ENCODE results near the gene PTPRJ. TPM values are rescaled to one million over a fixed set of nuclear protein-coding genes. Genes with fewer than 3 reads are reported as not detected.
A peak's percentile ranks its signal among the peaks of the same experiment; 100 is the strongest.

Gene PTPRJ
- polyA plus RNA-seq, 5 donors: 11.4 to 16.6 (median 13.4) TPM

DNA sequence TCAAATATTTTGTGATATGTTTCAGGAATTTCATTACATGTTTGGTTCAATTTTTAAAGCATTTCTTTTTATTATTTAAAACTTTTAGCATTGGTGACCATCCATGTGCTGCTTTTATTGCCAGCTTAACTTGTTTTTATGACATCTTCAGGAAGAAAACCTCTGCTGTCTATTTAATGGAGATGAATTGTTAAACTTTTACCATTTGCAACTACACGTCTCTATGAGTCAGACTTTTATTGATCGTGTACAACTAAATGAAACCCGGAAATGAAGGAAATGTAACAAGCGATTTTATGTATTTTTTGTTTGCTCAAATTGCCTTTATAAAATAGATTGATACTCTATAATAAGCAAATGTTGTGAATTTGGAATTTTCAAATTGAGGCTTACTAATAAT lies 113.0 kb downstream of the PTPRJ start:
- DNase-seq: no peak

DNA sequence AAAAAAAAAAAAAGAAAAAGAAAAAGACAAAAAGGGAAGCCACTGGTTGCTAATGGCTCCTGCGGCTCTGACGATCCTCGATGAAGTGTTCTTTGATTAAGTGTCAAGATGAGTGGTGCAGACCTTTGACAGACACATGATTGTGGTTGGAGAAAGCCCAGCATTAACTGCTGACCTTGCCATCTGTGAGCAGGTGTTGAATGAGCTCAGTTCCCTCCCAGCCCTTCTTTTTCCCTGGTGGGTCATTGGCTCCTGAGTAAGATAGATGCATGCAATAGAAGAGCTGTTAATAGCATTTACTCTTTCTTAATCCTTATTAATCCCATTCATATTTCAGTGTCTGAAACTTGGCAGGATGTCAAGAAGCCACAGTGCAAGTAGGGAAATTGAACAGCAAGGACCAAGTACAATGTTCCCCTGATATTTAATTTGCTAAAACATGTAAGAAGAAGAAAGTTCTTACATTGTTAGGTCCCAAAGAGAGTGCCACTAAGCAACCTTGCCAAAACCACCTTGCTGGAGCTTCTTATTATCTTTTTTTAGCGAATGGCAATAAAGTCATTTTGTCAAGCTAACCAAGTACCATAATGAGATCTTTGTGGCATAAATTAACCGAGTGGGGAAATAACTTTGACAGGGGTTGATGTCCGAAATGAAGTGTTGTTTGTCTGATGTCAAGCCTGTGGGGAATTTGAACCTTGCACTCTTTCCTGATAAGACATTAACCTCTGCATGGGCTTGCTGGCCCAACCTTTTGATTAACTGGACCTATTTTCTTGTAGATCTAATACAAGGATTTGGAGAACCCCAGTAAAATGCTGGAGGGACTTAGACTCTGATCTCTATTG lies 113.7 kb downstream of the PTPRJ start:
- peak in 1 of 2 donors; percentile 42 for DNase-seq

DNA sequence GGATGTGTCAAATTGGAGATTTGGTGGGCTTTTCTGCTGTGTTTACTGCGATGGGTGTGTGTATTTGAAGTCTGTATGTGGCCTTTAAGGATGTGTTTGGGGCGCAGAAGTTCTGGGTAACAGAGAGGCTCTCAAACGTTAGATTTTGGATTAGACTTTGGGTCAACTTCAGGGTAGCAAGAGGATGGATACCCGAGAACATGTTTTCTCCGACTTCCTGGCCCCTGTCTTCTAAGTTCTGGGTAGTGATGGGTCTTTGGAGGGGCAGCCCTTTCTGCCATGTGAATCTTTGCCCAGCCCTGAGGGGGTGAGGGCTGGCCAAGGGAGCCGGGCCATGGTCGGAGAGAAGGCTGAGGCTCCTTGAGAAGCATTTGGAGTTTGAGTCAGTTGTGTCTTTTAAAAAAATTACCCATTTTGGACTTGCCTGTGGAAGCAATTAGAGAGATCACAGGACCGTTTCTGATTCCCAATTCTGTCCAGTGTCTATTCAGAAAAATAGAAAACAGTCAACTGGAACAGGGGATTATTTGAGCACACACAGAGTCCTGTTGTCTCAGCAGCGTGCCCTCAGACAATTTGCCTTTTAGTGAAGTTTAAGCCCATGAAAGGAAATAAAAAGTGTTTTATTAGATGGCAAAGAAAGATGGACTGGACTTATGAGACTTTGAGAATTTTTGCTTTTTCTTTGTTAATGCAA lies 114.4 kb downstream of the PTPRJ start:
- DNase-seq: no peak

DNA sequence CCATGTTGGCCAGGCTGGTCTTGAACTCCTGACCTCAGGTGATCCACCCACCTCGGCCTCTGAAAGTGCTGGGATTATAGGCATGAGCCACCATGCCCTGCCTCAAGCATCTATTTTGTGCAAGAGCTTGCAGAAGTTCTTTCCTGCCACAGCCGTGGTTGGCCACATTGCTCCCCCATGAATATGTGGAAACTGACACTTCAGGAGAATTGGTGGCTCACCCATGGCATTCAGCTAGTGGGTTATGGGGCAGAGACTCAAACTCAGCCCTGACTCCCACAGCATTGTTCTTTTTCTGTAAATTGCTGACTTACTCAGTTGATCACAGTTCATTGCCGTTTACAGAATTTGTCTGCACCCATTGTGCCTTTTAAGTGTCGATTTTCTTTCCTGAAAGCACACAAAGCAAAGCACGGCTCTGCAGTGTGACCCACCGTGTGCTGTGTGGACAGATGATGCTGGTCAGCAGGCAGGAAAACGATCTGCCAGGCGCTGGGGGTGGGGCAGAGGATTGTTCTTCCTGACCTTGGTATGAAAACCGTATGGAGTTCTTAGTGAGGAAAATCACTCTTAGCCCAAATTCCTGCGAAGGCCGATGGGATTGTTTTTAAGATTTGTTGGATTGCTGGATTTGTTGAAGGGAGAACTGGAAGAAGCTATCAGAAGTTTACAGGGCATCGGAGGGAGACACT lies 115.6 kb downstream of the PTPRJ start:
- DNase-seq: no peak

DNA sequence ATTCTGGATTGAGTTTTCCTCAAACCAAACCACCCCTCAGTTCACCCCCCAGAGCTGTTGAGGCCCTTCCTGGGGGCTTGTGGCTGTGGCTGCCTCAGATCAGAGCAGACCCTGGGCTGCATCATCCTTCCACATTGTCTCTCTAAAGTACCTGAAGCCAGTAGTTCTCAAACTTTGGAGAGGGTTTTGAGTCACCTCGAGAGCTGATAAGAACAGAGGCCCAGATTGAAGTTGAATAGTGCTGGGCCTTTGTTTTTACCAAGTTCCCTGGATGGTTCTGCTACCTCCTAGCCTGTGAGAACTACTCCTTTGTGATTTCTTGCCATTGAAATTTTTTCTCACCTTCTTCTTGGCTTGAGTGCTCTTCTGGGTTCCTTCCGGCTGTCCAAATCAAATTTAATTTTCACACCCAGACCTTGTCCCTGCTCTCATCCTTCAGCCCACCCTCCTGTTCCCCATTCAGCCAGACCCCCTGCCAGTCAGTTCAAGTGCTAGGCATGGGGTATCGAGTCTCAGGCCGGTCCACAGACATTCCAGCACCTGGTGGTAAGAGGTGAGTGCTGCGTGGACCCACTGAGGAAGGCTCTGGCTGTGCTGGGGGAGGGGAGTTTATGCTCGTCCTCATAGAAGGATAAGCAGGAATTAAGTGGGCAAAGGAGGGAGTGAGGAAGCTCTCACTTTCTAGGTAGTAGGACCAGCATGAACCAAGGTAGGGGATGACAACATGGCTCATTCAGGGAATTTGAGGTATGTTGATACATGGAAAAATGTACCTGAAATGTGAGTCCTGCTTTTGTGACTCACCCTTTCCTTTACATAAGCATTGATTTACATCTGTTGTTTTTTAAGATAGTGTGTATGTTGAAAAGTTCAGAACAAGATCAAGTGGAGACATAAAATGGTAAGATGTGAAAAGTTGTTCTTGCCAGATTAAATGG lies 116.5 kb downstream of the PTPRJ start:
- DNase-seq: no peak

DNA sequence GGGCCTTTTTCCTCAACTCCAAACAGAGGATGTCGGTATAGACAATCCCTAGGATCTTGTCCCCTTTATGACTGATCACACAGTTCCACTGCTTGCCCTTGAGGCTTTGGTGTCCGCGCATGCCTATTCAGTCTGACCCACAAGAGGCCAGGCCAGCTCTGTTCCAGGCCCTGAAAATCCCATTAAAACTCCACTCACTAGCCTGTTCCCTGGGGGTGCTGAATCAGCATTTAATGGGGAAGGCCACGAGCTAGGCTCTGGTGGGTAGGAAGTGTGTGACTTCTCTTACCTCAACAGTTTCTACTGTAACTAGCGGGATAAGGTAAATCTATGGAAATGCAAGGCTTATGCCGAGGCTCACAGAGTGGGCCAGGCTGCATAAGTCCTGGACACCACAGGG lies 117.7 kb downstream of the PTPRJ start:
- no peak for DNase-seq

DNA sequence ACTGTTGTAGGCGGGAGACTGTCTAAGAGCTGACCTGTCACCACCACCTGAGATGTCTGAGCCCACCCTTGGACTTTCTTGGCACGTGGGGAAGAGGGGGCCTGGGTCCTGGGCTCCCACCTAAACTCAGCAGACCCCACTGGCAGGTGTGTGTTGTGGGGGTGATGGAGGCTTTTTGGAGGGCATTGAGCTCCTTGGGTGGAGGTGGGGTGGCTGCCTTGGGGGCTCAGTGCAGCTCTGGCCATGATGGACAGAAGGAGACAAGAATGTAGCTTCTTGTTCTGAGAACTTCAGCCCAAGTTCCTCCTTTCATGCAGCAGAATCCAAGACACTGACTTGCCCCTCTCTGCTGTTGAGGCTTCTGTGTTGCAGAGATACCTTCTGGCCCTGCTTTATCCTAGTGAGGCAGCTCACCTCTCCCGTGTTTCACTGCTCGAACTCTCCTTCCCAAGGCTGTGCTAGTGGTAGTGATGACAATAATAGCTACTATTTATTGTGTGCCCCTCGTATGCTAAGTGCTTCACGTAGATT lies 119.6 kb downstream of the PTPRJ start:
- no peak for DNase-seq

DNA sequence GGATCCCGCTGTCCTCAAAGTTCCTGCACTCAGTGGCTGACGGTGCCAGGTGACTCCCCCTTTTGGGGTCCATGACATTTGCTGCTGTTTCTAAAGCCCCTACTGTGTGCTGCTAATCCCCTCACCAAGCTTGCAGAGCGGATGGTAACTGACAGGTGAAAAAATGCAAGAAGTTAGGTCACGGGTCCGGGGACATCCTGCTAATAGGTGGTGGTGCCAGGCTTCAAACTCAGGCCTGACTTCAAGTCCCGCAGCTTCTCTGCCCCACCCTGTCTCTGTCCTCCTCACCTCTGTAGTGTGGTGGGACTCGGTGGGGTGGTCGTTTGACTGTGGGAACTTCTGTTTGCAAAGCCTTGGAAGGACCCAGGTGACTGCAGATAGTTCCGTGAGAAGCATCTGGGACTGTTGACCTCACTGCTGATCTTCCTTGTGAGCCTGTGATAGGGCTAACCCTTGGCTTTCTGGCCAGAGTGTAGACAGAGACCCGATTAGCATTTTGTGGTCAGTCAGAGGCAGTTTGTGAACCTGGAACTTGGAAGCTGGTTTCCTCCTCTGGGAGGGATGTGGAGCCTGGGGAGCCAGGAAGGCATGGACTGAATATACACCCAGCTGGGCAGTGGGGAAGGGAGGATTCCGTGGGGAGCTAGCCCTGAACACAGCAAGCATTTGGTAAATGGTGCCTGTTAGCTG lies 120.8 kb downstream of the PTPRJ start:
- no peak for DNase-seq

DNA sequence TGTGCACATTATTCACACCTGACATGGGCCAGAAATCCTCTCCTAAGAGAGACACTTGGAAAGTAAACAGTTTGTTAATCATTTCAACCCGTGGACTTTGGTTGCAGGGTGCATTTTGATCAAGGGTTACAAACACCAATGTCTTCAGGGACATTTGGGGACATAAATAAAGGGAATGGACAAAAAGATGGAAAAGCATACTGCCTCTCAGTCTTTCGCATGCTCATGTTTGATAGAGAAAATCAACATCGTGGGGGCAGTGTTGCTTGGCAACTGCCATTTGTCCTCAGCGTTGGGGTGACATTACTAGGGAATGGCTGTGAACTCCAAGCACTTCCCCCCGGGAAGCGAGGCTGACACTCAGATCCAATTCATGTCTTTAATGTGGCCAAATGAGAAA lies 121.6 kb downstream of the PTPRJ start:
- no peak for DNase-seq

DNA sequence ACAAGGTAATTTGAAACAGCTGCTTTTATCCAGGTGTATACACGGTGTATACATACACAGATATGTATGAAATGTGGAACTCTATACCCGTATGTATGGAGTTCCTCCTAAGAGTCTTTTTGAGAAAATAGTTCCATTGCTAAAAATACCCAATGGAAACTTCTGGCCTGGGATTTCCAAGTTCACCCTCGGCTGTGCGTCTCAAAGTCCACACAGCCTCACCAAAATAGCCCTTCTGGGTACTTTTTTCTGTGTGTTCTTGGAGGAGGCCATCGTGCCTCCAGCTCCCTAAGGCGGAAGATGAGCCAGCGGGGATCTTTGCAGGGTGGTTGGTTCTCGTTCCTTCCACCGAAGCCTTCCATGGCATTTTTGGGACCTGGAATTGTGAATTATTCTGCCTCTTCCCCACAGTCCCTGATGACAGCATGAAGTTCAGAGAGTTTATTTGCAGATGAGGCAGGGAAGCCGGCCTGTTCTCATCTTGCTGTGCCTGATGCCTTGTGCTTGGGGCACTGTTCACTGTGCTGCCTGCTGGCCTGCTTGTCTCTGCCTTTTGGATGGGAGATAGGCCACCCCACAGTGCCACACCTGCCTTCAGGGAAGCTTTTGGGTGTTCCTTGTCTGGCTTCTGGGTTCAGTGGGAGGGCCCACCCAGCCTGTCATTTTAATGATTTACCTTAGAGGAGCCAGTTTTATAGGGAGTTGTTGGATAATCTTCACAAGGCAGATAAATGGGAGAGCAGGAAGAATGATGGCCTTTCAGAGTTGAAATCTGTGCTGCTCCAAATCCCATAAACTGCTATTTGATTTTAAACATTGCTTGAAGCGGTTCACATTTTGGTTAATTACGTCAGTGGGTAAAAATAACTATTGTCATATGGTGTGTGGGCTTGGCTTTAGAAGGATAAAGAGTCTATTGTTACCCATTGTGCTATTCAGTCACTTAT lies 123.5 kb downstream of the PTPRJ start:
- no peak for DNase-seq

DNA sequence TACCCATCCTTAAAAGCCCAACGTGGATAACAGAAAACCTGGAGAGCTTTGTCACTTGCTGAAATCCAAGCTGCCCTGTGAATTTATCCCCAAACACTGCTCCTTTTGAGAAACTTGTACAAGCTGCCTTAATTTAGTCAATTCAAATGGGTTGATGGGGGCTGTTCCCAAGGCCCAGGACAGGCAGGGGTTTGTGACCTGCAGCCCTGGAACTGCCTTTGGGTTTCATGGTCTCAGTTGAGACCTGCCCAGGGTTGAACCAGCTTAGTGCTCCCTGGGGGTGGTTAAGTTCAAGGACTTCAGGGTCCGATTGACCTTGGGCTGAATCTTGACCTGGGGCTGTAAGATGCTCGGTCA lies 124.2 kb downstream of the PTPRJ start:
- no peak for DNase-seq

DNA sequence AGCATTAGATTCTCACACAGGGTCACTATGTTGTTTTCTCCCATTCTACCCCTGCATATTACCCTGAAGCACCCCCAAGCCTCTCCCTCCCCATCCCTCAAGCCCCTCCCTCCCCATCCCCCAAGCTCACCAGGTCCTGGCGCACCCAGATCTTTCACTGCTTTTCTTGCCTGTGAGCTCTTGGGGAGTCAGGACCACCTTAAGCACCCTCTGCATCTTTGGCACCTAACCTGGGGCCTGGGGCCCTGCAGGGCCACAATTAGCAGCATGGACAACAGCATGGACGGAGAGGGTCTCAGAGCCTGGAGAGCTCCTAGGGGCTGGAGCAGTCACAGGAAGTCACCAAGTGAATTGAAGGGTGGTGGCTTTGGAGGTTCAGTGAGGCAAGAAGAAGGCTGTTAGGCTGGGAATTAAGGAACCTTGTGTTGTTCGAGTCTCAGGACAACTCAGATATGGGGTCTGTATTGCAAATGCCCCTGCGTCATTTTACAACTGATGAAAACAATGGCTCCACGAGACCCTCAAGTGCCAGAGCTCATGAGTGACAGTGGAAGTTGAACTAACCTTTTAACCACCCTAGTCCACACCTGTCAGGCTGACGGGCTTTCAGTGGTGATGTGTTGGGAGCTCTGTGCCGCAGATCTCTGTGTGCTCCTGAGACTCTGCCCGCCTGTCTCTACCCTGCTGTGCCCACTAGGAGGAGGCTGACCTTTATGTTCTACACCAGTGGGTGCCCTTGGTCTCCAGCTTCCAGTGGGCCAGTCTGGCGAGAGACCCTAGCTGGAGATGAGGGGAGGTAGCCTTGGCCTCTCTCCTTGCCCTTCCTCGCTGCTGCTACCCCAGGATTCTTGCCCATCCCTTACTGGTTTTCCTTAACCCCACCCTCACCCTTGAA lies 125.0 kb downstream of the PTPRJ start:
- no peak for DNase-seq

DNA sequence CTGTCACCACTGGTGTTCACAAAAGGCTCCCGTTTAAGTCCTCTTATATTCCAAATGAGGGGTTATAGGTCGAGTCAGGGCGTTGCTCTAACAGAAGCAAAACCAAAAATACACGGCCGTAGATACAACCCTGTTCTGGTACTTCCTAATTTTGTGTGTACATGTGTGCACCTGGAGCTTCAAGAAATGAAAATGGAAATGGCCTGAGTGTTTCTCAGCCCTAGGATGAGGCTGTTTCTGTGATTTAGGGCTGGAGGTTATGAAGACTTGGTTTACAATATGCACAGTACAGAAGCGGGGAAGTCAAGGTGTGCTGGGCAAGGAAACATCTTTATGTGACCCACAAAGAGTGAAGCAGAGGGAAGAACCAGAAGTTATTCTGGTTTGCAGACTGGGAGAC lies 125.8 kb downstream of the PTPRJ start:
- no peak for DNase-seq

DNA sequence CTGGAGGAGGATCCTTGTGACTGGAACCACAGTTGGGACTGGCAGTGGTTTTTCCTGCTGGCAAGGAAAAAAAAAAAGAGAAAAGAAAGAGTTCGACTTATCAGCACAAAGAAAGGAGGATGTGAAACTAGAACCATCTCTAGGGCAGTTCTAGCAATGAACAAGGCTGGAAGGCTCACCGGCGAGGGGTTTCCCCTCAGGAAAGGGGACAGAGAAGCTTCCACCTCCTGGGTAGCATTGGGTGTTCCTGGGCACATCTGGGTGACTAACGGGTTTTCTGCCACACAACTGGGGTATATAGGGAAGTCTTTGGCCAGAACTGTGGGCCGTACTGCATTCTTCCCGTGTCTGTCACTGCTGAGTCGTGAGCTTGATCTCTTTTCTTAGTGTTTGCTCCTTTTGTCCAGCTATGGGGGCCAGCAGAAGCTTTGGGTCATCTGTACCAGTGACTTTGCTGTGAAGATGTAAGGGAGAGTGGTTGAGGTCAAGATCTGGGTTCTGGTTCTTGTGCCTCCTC lies 126.9 kb downstream of the PTPRJ start:
- DNase-seq: no peak

DNA sequence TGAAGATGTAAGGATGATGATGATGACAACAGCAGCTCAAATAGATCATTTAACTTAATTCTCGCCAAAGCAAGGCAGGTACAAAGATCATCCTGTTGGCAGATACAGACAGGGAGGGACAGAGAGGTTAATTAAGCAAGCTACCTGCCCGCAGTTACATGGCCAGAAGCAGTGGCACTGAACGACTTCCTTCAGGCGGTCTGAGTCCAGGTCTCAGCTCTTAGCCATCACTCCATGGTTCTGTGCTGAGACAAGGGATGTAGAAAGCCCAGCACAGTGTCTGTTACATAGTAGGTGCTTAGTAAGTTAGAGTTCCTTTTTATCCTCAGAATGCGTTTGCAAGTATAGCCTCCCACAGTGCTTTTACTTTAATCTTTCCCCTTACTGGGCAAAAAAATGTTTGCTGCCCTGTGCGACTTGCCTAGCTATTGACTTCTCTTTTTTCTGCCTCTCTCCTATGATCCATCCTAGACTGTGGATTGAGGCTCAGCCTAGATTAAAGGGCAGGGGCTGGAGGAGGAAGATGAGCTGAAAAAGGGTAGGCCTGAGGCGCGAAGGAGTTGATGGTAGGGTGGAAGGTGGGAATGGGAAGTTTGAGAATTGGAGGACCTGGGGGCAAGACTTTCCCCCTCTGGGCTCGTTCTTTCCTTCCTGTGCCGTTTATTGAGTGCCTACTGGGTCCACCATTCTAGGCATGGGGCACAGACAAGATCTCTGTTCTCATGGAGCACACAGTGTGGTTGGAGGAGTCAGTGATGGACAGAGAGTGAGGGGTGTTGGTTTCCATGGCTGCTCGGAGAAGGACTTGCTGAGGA lies 128.1 kb downstream of the PTPRJ start:
- DNase-seq: no peak

DNA sequence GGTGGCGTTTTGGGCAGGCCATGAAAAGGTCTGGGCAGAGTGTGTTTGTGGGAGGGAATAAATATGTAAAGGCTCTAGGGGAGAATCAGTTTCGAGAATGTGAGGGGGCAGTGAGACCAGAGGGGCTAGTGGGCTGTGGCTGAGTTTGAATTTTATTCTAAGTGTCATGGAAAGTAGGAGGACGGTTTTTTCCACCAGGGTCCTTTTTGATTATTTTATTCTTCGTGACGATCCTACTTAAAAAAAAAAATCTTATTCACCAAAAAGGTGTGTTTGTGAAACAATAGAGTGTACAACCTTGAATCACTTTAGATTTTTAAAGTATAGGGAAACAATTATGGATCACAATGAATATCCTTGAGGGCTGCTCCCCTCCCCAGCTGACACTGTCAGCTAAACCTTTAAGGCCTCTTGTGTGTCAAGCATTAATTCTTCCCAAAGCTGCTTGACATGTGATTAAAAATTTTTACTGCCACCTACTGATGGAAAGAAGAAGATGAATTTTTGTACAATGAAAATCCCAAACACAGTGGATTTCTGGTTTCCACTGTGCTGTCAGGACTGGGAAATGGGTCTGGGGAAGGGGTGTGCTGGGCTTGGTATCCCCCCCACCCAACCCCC lies 128.8 kb downstream of the PTPRJ start:
- peak in 1 of 2 donors; percentile 11 for DNase-seq

DNA sequence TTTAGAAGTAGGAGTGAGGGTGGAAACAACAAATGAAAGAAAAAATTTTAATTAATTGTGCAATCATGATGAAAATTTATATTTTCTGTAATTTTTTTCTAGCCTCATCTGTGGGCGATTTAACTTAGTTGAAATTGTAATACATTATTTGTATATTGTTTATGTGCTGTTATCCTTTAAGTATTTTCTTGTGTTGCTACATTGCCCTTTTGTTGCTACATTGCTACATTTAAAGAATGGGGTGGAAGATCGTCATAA lies 130.1 kb downstream of the PTPRJ start:
- DNase-seq: no peak
